Measurements from ENCODE around the gene RASD1.

Gene RASD1, protein sequence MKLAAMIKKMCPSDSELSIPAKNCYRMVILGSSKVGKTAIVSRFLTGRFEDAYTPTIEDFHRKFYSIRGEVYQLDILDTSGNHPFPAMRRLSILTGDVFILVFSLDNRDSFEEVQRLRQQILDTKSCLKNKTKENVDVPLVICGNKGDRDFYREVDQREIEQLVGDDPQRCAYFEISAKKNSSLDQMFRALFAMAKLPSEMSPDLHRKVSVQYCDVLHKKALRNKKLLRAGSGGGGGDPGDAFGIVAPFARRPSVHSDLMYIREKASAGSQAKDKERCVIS

GRCh38 chr17:17496189-17497064, at the start of gene RASD1:
Gene RASD1 (minus strand): TSS chr17:17496395. CDS start chr17:17496181, 214 bp downstream.
- peak; percentile 74 for DNase-seq

DNA sequence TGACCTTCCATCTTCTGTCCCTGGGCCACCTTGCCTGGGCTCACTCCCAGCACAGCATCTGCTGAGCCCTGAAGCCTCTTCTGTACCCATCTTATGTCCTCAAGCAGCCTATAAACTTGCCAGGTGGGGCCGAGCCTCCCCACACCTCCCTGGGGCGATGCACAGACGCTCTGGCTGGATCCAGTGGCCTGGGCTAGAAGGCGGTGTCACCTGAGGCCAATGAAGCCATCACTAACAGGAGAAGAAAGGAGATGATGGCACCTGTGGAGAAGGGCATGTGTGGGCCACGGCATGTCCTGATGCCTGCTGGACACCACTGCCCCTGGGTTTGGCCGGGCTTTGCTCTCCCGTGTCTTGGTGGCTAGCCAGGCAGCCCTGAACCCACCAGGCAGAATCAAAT, 49.8 kb upstream of the RASD1 start:
- no peak for DNase-seq

- DNase-seq = no peak
These were observed 49.0 kb upstream of the RASD1 start for GRCh38 chr17:17545031-17545820.

GRCh38 chr17:17542906-17543635, 46.9 kb upstream of the RASD1 start:
- no peak for DNase-seq

DNA sequence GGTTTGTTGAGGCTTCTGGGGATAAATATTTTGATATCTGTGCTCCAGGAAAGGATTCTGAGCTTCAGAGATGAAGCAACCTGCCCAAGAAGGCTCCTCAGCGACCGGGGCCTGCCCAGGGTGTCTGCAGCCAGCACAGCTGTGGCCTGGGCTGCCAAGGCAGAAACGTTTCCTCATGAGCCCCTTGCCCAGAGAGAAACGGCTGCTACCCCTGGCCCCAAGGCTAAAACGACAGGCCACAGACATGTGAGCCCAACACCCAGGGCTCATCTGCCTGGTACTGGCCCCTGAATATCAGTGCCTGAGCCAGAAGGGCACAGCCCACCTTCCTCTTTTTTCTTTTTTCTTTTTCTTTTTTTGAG, 45.4 kb upstream of the RASD1 start:
- no peak for DNase-seq

GRCh38 chr17:17540935-17541639, 44.9 kb upstream of the RASD1 start:
- DNase-seq = no peak

- no peak for DNase-seq
These were observed 44.2 kb upstream of the RASD1 start for GRCh38 chr17:17540278-17540906.

- DNase-seq = no peak
These were observed 43.4 kb upstream of the RASD1 start for GRCh38 chr17:17539591-17539990.

DNA sequence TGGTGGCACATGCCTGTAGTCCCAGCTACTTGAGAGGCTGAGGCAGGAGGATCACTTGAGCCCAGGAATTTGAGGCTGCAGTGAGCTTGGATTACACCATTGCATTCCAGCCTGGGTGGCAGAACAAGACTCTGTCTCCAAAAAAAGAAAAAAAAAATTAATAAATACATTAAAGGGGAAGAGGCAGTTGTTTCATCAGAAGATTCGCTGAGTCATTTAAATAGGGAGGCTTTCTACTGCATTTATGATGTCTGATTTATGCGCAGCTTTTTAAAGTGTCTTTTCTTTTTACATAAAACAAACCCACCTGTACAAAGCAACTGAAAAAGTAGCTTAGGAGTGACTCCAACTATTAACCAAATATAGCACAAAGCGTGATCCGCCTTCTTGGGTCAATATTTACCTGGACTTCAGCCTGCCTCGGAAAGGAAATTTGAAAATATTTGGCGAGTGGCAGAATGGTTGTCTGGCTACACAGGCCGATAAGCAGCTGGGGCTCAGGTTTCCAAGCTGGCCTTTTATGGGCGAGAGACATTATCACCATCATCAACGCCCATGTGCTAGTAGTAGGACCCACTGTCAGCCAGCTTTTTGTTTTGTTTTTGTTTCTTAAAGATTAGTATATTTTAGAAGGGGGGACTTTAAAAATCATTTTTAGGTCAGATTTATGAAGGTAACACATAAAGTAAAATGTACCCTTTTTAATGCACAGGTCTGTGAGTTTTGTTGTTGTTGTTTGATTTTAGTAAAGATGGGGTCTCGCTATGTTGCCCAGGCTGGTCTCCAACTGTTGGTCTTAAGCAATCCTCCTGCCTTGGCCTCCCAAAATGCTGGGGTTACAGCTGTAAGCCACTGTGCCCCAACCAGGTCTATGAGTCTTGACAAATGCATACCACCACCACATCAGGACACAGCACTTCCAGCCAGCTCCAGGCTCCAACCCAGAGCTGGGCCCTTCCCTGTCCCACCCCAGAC, 42.5 kb upstream of the RASD1 start:
- peak; percentile 97 for DNase-seq

GRCh38 chr17:17537311-17538099, 41.3 kb upstream of the RASD1 start:
- no peak for DNase-seq

DNA sequence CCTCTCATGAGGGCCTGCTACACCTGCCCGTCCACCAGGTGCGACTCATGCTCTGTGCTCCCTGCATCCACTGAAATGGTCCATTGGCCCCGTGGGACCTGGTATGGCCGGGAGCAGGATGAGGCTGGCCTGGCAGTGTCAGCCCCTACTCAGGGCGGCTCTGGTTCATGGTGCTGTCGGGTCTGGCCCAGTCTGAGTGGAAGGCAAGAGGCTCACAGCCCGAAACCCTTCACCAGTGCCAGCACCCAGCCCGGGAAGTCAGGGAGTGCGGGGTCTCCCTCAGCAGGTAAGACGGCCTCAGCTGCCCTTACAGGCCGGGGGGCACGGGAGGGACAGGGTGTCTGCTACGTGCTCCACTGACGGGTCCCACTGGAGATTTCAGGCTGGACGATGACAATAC, 40.5 kb upstream of the RASD1 start:
- DNase-seq = no peak

- no peak for DNase-seq
These were observed 39.8 kb upstream of the RASD1 start for GRCh38 chr17:17535957-17536356.

DNA sequence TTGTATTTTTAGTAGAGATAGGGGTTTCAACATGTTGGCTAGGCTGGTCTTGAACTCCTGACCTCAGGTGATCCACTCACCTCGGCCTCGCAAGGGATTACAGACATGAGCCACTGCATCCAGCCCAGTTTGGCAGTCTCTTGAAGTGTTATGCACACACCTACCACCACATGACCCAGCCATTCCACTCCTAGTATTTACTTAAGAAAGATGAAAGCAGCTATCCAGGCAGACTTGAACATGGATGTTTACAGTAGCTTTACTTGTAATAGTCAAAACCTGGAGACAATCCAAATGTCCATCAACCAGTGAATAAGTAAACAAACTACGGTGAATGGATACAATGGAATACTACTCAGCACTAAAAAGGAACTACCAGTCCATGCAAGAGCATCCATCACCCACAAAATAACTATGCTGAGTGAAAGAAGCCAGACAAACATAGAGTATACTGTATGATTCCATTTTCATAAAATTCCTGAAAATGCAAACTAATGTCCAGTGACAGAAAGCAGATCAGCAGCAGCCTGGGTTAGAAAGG, 37.8 kb upstream of the RASD1 start:
- peak; percentile 96 for DNase-seq

- no peak for DNase-seq
These were observed 36.8 kb upstream of the RASD1 start for GRCh38 chr17:17532991-17533390.

DNA sequence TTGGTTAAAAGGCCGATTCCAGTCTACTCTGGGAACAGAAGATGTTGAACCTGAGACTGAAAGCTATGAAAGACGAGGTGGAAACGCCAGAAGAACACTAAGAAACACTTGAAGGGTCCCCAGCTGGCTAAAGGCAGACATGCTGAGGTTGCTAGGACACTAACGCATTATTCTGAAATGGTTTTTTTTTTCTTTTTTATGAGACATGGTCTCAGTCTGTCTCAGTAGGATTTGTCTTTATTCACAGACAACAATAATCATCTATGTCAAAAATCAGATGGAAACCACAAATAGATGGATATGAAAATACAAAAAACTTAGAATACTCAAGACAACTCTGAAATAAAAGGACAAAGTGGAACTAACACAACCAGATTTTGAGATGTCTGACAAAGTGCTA, 35.0 kb upstream of the RASD1 start:
- DNase-seq = no peak

DNA sequence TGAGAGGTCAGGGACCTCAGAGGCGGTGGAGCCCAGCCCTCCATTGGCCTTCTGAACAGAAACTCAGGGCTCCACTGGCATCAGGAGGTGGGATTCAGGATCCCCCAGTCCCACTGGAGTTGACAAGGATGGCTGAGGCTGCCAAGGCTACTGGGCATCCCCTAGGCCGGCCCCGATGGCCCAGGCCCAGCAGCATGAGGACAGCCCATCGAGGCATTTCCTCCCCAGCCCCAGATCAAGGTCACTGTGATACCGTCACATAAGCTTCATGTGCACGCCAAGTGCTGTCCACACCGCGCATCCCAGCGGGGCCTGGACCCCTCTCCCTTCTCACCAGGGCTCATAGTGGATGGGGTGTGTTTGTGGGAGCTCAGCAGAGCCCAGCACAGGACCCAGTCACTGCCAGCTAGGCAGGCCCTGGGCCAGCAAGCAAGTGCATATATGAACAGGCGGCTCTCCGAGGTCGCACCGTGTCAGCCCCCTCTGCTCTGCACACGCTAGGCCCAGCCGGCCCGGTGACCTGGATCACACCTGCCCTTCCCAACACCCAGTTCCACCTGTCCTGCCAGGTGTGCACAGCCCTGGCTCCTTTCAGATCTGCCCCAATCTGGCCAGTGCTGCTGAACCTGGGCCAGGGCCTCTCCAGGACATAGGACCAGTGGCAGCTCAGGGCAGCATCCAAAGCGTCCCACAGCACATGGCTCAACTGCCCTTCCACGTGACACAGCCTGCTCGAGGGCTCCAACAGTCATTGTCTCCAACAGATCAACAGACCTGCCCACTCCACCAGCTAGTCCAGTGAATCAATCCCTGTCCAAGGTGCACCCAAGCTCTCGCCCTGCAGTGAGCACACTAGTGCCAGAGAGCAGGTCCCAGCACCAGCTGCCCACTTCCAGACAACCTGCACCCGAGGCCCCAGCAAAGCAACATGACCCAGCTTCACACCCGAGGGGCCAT, 32.8 kb upstream of the RASD1 start:
- DNase-seq = peak; percentile 62

DNA sequence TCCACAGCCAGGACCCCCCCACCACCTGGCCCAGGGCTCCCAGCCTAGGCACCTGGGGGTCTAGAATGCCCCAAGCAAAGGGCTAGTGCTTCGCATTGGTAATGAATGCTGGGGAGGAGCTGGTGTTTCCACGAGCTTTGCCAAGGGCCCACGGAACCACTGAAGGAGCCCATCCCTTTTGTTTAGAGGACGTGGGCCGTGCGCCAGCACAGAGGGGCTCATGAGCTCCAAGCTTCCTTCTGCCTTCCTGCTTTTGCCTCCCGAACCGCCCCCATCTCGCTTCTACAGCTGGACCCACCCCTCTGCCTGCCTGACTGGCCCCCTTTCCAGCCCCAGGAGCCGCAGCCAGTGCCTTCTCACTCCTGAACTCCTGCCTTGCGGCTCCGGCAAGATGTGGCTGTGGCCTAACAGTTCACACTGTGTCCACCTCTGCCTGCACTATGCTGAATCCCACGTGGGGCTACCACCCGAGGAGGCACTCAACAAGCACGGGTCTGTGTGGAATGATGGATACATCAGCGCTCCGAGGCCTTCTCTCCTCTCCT, 31.8 kb upstream of the RASD1 start:
- DNase-seq = no peak

- DNase-seq = no peak
These were observed 31.3 kb upstream of the RASD1 start for GRCh38 chr17:17527534-17527933.

All from NCI-H510A treated with DMSO at 0.1 percent for 48 hours (cell line).